Mammary epithelial cell (primary cell): ENCODE results near the gene MT1X.

Source experiments
- EZH2 ChIP-seq: IDR thresholded peaks from 2 replicates; pipeline ENCODE4 v1.6.1; 2012; ENCODE audit warnings: low read length, inconsistent platforms, borderline replicate concordance
- TF ChIP-seq, protein P1 (sequence below), 2 donors: IDR thresholded peaks in 1 of 2; conservative IDR thresholded peaks in 1 of 2; 2 replicates each; pipeline ENCODE4 v1.5.1; 2011 to 2012; ENCODE audit warnings: inconsistent platforms in 2 of 2, low read length in 2 of 2, mild to moderate bottlenecking in 2 of 2, control low read depth in 1 of 2, low read depth in 1 of 2; ENCODE audit not compliant: insufficient read depth in 1 of 2; ENCODE audit errors: extremely low read depth in 1 of 2

DNA sequence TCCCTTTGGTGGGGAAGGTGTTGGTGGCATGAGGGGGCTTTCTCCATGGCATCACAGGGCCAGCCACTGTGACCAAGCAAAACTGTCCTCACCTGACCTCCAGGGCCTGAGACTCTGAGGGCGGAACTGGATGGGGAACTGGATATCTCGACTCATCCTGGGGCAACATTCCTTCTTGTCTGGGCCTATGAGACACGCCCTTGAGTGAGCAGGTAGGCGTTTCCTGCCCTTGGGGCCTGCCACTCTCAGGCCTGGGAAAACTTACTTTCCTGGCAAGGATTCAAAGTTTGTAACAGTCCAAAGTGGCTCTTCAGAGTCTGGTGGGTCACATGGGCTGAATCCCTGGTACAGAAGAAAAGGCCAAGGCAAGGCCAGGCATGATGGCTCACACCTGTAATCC is 9.6 kb downstream of the MT1X start:
- TF ChIP-seq, protein P1, sequence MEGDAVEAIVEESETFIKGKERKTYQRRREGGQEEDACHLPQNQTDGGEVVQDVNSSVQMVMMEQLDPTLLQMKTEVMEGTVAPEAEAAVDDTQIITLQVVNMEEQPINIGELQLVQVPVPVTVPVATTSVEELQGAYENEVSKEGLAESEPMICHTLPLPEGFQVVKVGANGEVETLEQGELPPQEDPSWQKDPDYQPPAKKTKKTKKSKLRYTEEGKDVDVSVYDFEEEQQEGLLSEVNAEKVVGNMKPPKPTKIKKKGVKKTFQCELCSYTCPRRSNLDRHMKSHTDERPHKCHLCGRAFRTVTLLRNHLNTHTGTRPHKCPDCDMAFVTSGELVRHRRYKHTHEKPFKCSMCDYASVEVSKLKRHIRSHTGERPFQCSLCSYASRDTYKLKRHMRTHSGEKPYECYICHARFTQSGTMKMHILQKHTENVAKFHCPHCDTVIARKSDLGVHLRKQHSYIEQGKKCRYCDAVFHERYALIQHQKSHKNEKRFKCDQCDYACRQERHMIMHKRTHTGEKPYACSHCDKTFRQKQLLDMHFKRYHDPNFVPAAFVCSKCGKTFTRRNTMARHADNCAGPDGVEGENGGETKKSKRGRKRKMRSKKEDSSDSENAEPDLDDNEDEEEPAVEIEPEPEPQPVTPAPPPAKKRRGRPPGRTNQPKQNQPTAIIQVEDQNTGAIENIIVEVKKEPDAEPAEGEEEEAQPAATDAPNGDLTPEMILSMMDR (conservative IDR thresholded peaks at IDR 0.05 in 1 of 2, IDR thresholded peaks at IDR 0.05 in 1 of 2; ENCODE audit: extremely low read depth in 1 of 2, insufficient read depth in 1 of 2, low read depth in 1 of 2, low read length in 2 of 2), result no peak
- no peak for TF ChIP-seq EZH2
